H1 (cell line): ENCODE results near the gene NCK2.

ENCODE experiments used
- BACH1 ChIP-seq: IDR thresholded peaks from 2 replicates; pipeline ENCODE4 v1.6.1; 2012; ENCODE audit warnings: low read length, improper control_type of control experiment
- JUN ChIP-seq: IDR thresholded peaks from 2 replicates; pipeline ENCODE4 v1.6.1; 2011; ENCODE audit warnings: low read depth, mild to moderate bottlenecking, improper control_type of control experiment, low read length
- JUND ChIP-seq: IDR thresholded peaks from 2 replicates; pipeline ENCODE4 v1.6.1; 2011; ENCODE audit warnings: mild to moderate bottlenecking, improper control_type of control experiment, low read length
- MAFK ChIP-seq: IDR thresholded peaks from 2 replicates; pipeline ENCODE4 v1.6.1; 2012; ENCODE audit warnings: low read depth, mild to moderate bottlenecking, improper control_type of control experiment, low read length
- SIRT6 ChIP-seq: IDR thresholded peaks from one replicate; pipeline ENCODE4 v1.7.1; 2012; ENCODE audit warnings: low read length, inconsistent platforms
- SIX5 ChIP-seq: IDR thresholded peaks from 2 replicates; pipeline ENCODE4 v1.6.1; 2011; ENCODE audit warnings: mild to moderate bottlenecking, low read depth, low read length
- SUZ12 ChIP-seq: fragments of 200-600 bp; sonication (generic); IDR thresholded peaks from 2 replicates; pipeline ENCODE4 v1.6.1; 2012; ENCODE audit warnings: mild to moderate bottlenecking, inconsistent platforms, low read length, moderate library complexity, mixed read lengths
- TBP ChIP-seq: IDR thresholded peaks from 2 replicates; pipeline ENCODE4 v1.6.1; 2011; ENCODE audit warnings: low read depth, low read length, improper control_type of control experiment
- TF ChIP-seq, protein P1 (sequence below), 3 experiments: IDR thresholded peaks; 1 replicate in 2 of 3; 2 replicates in 1 of 3; pipeline versions ENCODE4 v1.5.1 to v1.6.1; 2011; ENCODE audit warnings: low read length in 3 of 3, mild to moderate bottlenecking in 3 of 3, inconsistent platforms in 2 of 3, low read depth in 1 of 3, moderate library complexity in 1 of 3; ENCODE audit not compliant: insufficient read depth in 1 of 3; ENCODE audit errors: control extremely low read depth in 1 of 3

DNA sequence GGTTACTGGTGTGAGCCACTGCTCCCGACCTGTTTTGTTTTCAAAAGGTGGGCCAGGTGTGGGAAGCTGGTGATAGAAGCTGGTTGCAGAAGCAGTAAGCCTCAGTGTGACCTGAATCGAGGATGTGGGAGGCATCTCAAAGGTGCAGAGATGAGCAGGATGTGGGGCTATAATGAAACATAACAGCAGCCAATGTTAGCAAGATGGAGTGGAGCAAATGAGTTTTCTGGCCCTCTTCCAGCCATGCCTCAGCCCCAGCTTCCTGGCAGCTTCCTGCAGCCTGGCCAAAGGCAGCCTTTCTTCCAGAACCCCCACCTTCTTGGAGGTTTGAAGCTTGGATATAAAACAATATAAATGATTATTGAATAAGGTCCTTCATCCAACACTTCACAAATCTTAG lies 184.8 kb downstream of the NCK2 start:
- no peak for TF ChIP-seq SIX5
- no peak for TF ChIP-seq MAFK
- TF ChIP-seq, protein P1, sequence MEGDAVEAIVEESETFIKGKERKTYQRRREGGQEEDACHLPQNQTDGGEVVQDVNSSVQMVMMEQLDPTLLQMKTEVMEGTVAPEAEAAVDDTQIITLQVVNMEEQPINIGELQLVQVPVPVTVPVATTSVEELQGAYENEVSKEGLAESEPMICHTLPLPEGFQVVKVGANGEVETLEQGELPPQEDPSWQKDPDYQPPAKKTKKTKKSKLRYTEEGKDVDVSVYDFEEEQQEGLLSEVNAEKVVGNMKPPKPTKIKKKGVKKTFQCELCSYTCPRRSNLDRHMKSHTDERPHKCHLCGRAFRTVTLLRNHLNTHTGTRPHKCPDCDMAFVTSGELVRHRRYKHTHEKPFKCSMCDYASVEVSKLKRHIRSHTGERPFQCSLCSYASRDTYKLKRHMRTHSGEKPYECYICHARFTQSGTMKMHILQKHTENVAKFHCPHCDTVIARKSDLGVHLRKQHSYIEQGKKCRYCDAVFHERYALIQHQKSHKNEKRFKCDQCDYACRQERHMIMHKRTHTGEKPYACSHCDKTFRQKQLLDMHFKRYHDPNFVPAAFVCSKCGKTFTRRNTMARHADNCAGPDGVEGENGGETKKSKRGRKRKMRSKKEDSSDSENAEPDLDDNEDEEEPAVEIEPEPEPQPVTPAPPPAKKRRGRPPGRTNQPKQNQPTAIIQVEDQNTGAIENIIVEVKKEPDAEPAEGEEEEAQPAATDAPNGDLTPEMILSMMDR (IDR thresholded peaks at IDR 0.05; ENCODE audit: control extremely low read depth in 1 of 3, insufficient read depth in 1 of 3, low read depth in 1 of 3, low read length in 3 of 3) = no peak
- TF ChIP-seq SUZ12 = no peak
- TF ChIP-seq SIRT6 = no peak
- TF ChIP-seq JUN = no peak
- no peak for TF ChIP-seq TBP
- TF ChIP-seq BACH1 = no peak
- TF ChIP-seq JUND = no peak
